ENCODE data around the gene SMARCA2. TPM values are rescaled to one million over a fixed set of nuclear protein-coding genes. Genes with fewer than 3 reads are reported as not detected.

The SMARCA2 gene
- total and polyA plus RNA-seq, 9 of the 15 experiments (the other 6 are each of a cell fraction or from before 2014, with no cell fraction given) = 8.0 to 34.8 (median 25.5) TPM

GRCh38 chr9:2015581-2016407, 647 bp downstream of the SMARCA2 start:
- Histone ChIP-seq H3K27me3 (ENCODE audit: control insufficient read depth in 2 of 2, insufficient read depth in 2 of 2, low read length in 2 of 2) (no peaks in the 10 kb centered on the region), H3K36me3 (ENCODE audit: control insufficient read depth, insufficient read depth, low read length) (no peaks in the 10 kb centered on the region), H3K4me1 (replicated peaks in 1 of 2; ENCODE audit: control insufficient read depth in 2 of 2, insufficient read depth in 2 of 2, low read length in 2 of 2) (peaks cover 14 to 16% of the 10 kb centered on the region in 2 experiments; a peak in 4 of 5 replicates), H3K27ac (ENCODE audit: extremely low read depth, low read depth, low read length) (peak overlapping the region; percentile 93), H3K4me2 (ENCODE audit: insufficient read depth, low read length) (peak overlapping the region; percentile 90), H3K9me3 (replicated peaks; ENCODE audit: control insufficient read depth, insufficient read depth, low read depth, low read length) (no peaks in the 10 kb centered on the region), H2AFZ (ENCODE audit: low read depth, low read length) (peak overlapping the region; percentile 79), H4K20me1 (replicated peaks; ENCODE audit: control insufficient read depth, insufficient read depth, low read length) (no peaks in the 10 kb centered on the region), H3K4me3 (peak overlapping the region; percentile 71), H3K9ac (ENCODE audit: insufficient read depth in 1 of 2, low read depth in 2 of 2, low read length in 2 of 2) (peak overlapping the region; percentile 75 to 98), H3K79me2 (ENCODE audit: control insufficient read depth, insufficient read depth, low read length) (peaks cover 50% of the 10 kb centered on the region), H3K9me1 (ENCODE audit: control insufficient read depth, insufficient read depth, low read length) (no peaks in the 10 kb centered on the region)
- BruUV-seq (replicated peaks) = TSS peak; percentile 53
- FAIRE-seq (no peak), ATAC-seq (peak; percentile 10), DNase-seq (ENCODE audit: extremely low read depth in 1 of 4, low spot score in 3 of 4) (peak in 3 of 4 experiments; percentile 23 to 43 (median 30))
- POLR2A ChIA-PET = interaction anchor here (0.6 to 3.0 kb wide), 5 partner anchors 8 to 1441 kb away, joined by 3 to 11 read pairs (median 3); no protein-coding TSS in a partner anchor
- TF ChIP-seq FOXK2 (conservative IDR thresholded peaks at IDR 0.05 in 1 of 2, IDR thresholded peaks at IDR 0.05 in 1 of 2; ENCODE audit: low read depth in 2 of 2) (0 out of 4 replicates have a peak, but pooled peaks of 1 of the 2 experiments have one; percentile 9), CEBPG (CRISPR knock-in tag; IDR thresholded peaks at IDR 0.05) (no peak), CEBPG (tag; conservative IDR thresholded peaks at IDR 0.05 in 1 of 2, IDR thresholded peaks at IDR 0.05 in 1 of 2) (peak in 1 of 2 experiments; percentile 25; a peak in 1 of 4 replicates), RBBP5 (IDR thresholded peaks at IDR 0.05; ENCODE audit: borderline replicate concordance, insufficient read depth, low read length, poor library complexity, severe bottlenecking) (peak; percentile 31), HNRNPL (IDR thresholded peaks at IDR 0.05; ENCODE audit: low read depth, low read length) (peak; percentile 60; the same call in 1 of the 2 replicates), PRDM10 (IDR thresholded peaks at IDR 0.05; ENCODE audit: partially characterized antibody) (peak; percentile 95), ELF2 (CRISPR knock-in tag; IDR thresholded peaks at IDR 0.05) (0 out of 2 replicates have a peak, but pooled peaks have one; percentile 11), ZC3H4 (CRISPR knock-in tag; IDR thresholded peaks at IDR 0.05; ENCODE audit: borderline replicate concordance) (peak; percentile 88), ZBTB2 (IDR thresholded peaks at IDR 0.05) (no peak), CCNT2 (IDR thresholded peaks at IDR 0.05; ENCODE audit: borderline replicate concordance, extremely low read depth, insufficient read length, low read depth, low read length) (peak; percentile 44), ZFX (CRISPR knock-in tag; IDR thresholded peaks at IDR 0.05) (peak; percentile 4; the same call in 1 of the 2 replicates), PKNOX1 (IDR thresholded peaks at IDR 0.05) (no peak), ZFP36 (IDR thresholded peaks at IDR 0.05; ENCODE audit: low read depth, low read length, partially characterized antibody) (peak; percentile 64), KLF1 (tag; IDR thresholded peaks at IDR 0.05) (no peak)
- in situ Hi-C loops (cut with MboI) = no loop called here
- WGBS (ENCODE audit: insufficient coverage, low coverage, missing lambda C conversion rate) = 0% methylated on average over 2 of the region's 59 CpGs
- intact Hi-C loops (cut with micrococcal nuclease) = loop anchor here (10.0 kb wide), 1 partner anchor 69 kb away; no protein-coding TSS in a partner anchor
- CTCF ChIA-PET (ENCODE audit: low intra/inter-chr PET ratio) = no interaction called here

All from K562 (cell line).